ENCODE data around the gene TNRC6B.
"Not testable (repeated sequence)": the region's sequence is repeated elsewhere in the genome, so short reads cannot be mapped to it uniquely, and the experiment has no call there.

The TNRC6B gene

GRCh38 chr22:40310768-40311120, 133.0 kb downstream of the TNRC6B start:
- Histone ChIP-seq H3K27me3 (ENCODE audit: control insufficient read depth, insufficient read depth, low read length) (no peaks in the 10 kb centered on the region), H3K36me3 (ENCODE audit: control insufficient read depth, insufficient read depth, low read length) (peaks cover 18% of the 10 kb centered on the region), H3K4me3 (ENCODE audit: low read length) (no peak overlapping the region), H3K9me3 (ENCODE audit: control insufficient read depth, low read length) (no peaks in the 10 kb centered on the region), H3K9ac (ENCODE audit: low read length) (no peak overlapping the region), H3K4me1 (ENCODE audit: control insufficient read depth, insufficient read depth, low read length) (no peaks in the 10 kb centered on the region)

- peaks cover 18% of the 10 kb centered on the region for H3K36me3 ChIP-seq (ENCODE audit: control insufficient read depth, insufficient read depth, low read length)
- not testable (repeated sequence) for H3K4me1 ChIP-seq (ENCODE audit: control insufficient read depth, insufficient read depth, low read length); H3K4me3 ChIP-seq (ENCODE audit: low read length); H3K9me3 ChIP-seq (ENCODE audit: control insufficient read depth, low read length); H3K9ac ChIP-seq (ENCODE audit: low read length); H3K27me3 ChIP-seq (ENCODE audit: control insufficient read depth, insufficient read depth, low read length)
Observed at GRCh38 chr22:40311646-40312045, 133.9 kb downstream of the TNRC6B start.

GRCh38 chr22:40312050-40312449, 134.3 kb downstream of the TNRC6B start:
- H3K9me3 ChIP-seq (ENCODE audit: control insufficient read depth, low read length): no peaks in the 10 kb centered on the region

GRCh38 chr22:40313007-40313406, 135.3 kb downstream of the TNRC6B start:
- Histone ChIP-seq H3K4me3 (ENCODE audit: low read length) (no peak overlapping the region), H3K4me1 (ENCODE audit: control insufficient read depth, insufficient read depth, low read length) (no peaks in the 10 kb centered on the region), H3K27me3 (ENCODE audit: control insufficient read depth, insufficient read depth, low read length) (no peaks in the 10 kb centered on the region), H3K36me3 (ENCODE audit: control insufficient read depth, insufficient read depth, low read length) (peaks cover 14% of the 10 kb centered on the region), H3K9me3 (ENCODE audit: control insufficient read depth, low read length) (no peaks in the 10 kb centered on the region), H3K9ac (ENCODE audit: low read length) (no peak overlapping the region)

More at GRCh38 chr22:40312050-40312449, 134.3 kb downstream of the TNRC6B start:
- Histone ChIP-seq H3K27me3 (ENCODE audit: control insufficient read depth, insufficient read depth, low read length) (no peaks in the 10 kb centered on the region), H3K36me3 (ENCODE audit: control insufficient read depth, insufficient read depth, low read length) (peaks cover 18% of the 10 kb centered on the region), H3K9ac (ENCODE audit: low read length) (no peak overlapping the region), H3K4me1 (ENCODE audit: control insufficient read depth, insufficient read depth, low read length) (no peaks in the 10 kb centered on the region), H3K4me3 (ENCODE audit: low read length) (no peak overlapping the region)

- H3K4me3 ChIP-seq (ENCODE audit: low read length): no peak overlapping the region
- no peaks in the 10 kb centered on the region for H3K9me3 ChIP-seq (ENCODE audit: control insufficient read depth, low read length)
- no peak overlapping the region for H3K9ac ChIP-seq (ENCODE audit: low read length)
- no peaks in the 10 kb centered on the region for H3K4me1 ChIP-seq (ENCODE audit: control insufficient read depth, insufficient read depth, low read length)
- peaks cover 7% of the 10 kb centered on the region for H3K36me3 ChIP-seq (ENCODE audit: control insufficient read depth, insufficient read depth, low read length)
- no peaks in the 10 kb centered on the region for H3K27me3 ChIP-seq (ENCODE audit: control insufficient read depth, insufficient read depth, low read length)
Observed at GRCh38 chr22:40314041-40314440, 136.3 kb downstream of the TNRC6B start.

GRCh38 chr22:40320687-40321086, 143.0 kb downstream of the TNRC6B start:
- Histone ChIP-seq H3K4me1 (ENCODE audit: control insufficient read depth, insufficient read depth, low read length) (no peaks in the 10 kb centered on the region), H3K36me3 (ENCODE audit: control insufficient read depth, insufficient read depth, low read length) (peaks cover 3% of the 10 kb centered on the region), H3K27me3 (ENCODE audit: control insufficient read depth, insufficient read depth, low read length) (no peaks in the 10 kb centered on the region), H3K4me3 (ENCODE audit: low read length) (no peak overlapping the region), H3K9ac (ENCODE audit: low read length) (no peak overlapping the region), H3K9me3 (ENCODE audit: control insufficient read depth, low read length) (no peaks in the 10 kb centered on the region)

GRCh38 chr22:40322021-40322420, 144.3 kb downstream of the TNRC6B start:
- H3K4me3 ChIP-seq (ENCODE audit: low read length): no peak overlapping the region
- H3K27me3 ChIP-seq (ENCODE audit: control insufficient read depth, insufficient read depth, low read length): no peaks in the 10 kb centered on the region
- H3K9me3 ChIP-seq (ENCODE audit: control insufficient read depth, low read length): no peaks in the 10 kb centered on the region
- no peaks in the 10 kb centered on the region for H3K4me1 ChIP-seq (ENCODE audit: control insufficient read depth, insufficient read depth, low read length)
- H3K36me3 ChIP-seq (ENCODE audit: control insufficient read depth, insufficient read depth, low read length): peaks cover 3% of the 10 kb centered on the region
- no peak overlapping the region for H3K9ac ChIP-seq (ENCODE audit: low read length)

GRCh38 chr22:40322818-40323447, 145.2 kb downstream of the TNRC6B start:
- Histone ChIP-seq H3K36me3 (ENCODE audit: control insufficient read depth, insufficient read depth, low read length) (peaks cover 3% of the 10 kb centered on the region), H3K4me1 (ENCODE audit: control insufficient read depth, insufficient read depth, low read length) (no peaks in the 10 kb centered on the region), H3K9ac (ENCODE audit: low read length) (no peak overlapping the region), H3K27me3 (ENCODE audit: control insufficient read depth, insufficient read depth, low read length) (no peaks in the 10 kb centered on the region), H3K9me3 (ENCODE audit: control insufficient read depth, low read length) (no peaks in the 10 kb centered on the region), H3K4me3 (ENCODE audit: low read length) (no peak overlapping the region)

GRCh38 chr22:40323681-40324171, 146.0 kb downstream of the TNRC6B start:
- no peaks in the 10 kb centered on the region for H3K9me3 ChIP-seq (ENCODE audit: control insufficient read depth, low read length)
- peaks cover 3% of the 10 kb centered on the region for H3K36me3 ChIP-seq (ENCODE audit: control insufficient read depth, insufficient read depth, low read length)
- H3K4me3 ChIP-seq (ENCODE audit: low read length): no peak overlapping the region
- H3K4me1 ChIP-seq (ENCODE audit: control insufficient read depth, insufficient read depth, low read length): no peaks in the 10 kb centered on the region
- H3K9ac ChIP-seq (ENCODE audit: low read length): no peak overlapping the region
- H3K27me3 ChIP-seq (ENCODE audit: control insufficient read depth, insufficient read depth, low read length): no peaks in the 10 kb centered on the region

GRCh38 chr22:40324468-40325305, 147.0 kb downstream of the TNRC6B start:
- Histone ChIP-seq H3K9me3 (ENCODE audit: control insufficient read depth, low read length) (no peaks in the 10 kb centered on the region), H3K27me3 (ENCODE audit: control insufficient read depth, insufficient read depth, low read length) (no peaks in the 10 kb centered on the region), H3K4me3 (ENCODE audit: low read length) (no peak overlapping the region), H3K9ac (ENCODE audit: low read length) (no peak overlapping the region), H3K4me1 (ENCODE audit: control insufficient read depth, insufficient read depth, low read length) (no peaks in the 10 kb centered on the region), H3K36me3 (ENCODE audit: control insufficient read depth, insufficient read depth, low read length) (peaks cover 3% of the 10 kb centered on the region)

GRCh38 chr22:40325315-40325714, 147.6 kb downstream of the TNRC6B start:
- Histone ChIP-seq H3K4me3 (ENCODE audit: low read length) (no peak overlapping the region), H3K9me3 (ENCODE audit: control insufficient read depth, low read length) (no peaks in the 10 kb centered on the region), H3K9ac (ENCODE audit: low read length) (no peak overlapping the region), H3K4me1 (ENCODE audit: control insufficient read depth, insufficient read depth, low read length) (no peaks in the 10 kb centered on the region), H3K27me3 (ENCODE audit: control insufficient read depth, insufficient read depth, low read length) (no peaks in the 10 kb centered on the region), H3K36me3 (ENCODE audit: control insufficient read depth, insufficient read depth, low read length) (peaks cover 3% of the 10 kb centered on the region)

GRCh38 chr22:40326905-40327735, 149.4 kb downstream of the TNRC6B start:
- Histone ChIP-seq H3K4me1 (ENCODE audit: control insufficient read depth, insufficient read depth, low read length) (no peaks in the 10 kb centered on the region), H3K9ac (ENCODE audit: low read length) (no peak overlapping the region), H3K36me3 (ENCODE audit: control insufficient read depth, insufficient read depth, low read length) (no peaks in the 10 kb centered on the region), H3K4me3 (ENCODE audit: low read length) (no peak overlapping the region), H3K27me3 (ENCODE audit: control insufficient read depth, insufficient read depth, low read length) (no peaks in the 10 kb centered on the region), H3K9me3 (ENCODE audit: control insufficient read depth, low read length) (no peaks in the 10 kb centered on the region)
